HCT116 (cell line): Measurements from ENCODE around the gene PDE6D.

Experiments used
- EGR1 ChIP-seq: IDR thresholded peaks from 2 replicates; pipeline ENCODE4 v1.6.1; 2012; ENCODE audit warnings: low read depth
- JUND ChIP-seq: IDR thresholded peaks from 2 replicates; pipeline ENCODE4 v1.6.1; 2012
- POLR2A ChIP-seq: IDR thresholded peaks from 2 replicates; pipeline ENCODE4 v1.7.0; 2011; ENCODE audit warnings: borderline replicate concordance; ENCODE audit not compliant: insufficient read depth, insufficient read length; ENCODE audit errors: extremely low read depth
- REST ChIP-seq: IDR thresholded peaks from 2 replicates; pipeline ENCODE4 v1.6.1; 2012; ENCODE audit warnings: low read depth
- YY1 ChIP-seq: IDR thresholded peaks from 2 replicates; pipeline ENCODE4 v1.6.1; 2011; ENCODE audit warnings: low read length, low read depth, moderate library complexity, mild to moderate bottlenecking; ENCODE audit not compliant: insufficient replicate concordance; ENCODE audit errors: extremely low read depth
- TF ChIP-seq, protein P1 (sequence below), 3 experiments: fragments of 200-600 bp in 1 of 3; sonication (generic) in 1 of 3; IDR thresholded peaks in 2 of 3; conservative IDR thresholded peaks in 1 of 3; 2 replicates each; pipeline ENCODE4 v1.5.1; 2012 to 2017; ENCODE audit warnings: low read depth in 2 of 3, low read length in 2 of 3, antibody characterized with exemption in 1 of 3, borderline replicate concordance in 1 of 3, control low read depth in 1 of 3, mild to moderate bottlenecking in 1 of 3, mixed read lengths in 1 of 3, mixed run types in 1 of 3, moderate library complexity in 1 of 3; ENCODE audit not compliant: insufficient read depth in 1 of 3

- TF ChIP-seq JUND (no peak), EGR1 (no peak), POLR2A (peak; percentile 99), YY1 (peak; percentile 35), REST (no peak)
- TF ChIP-seq, protein P1, sequence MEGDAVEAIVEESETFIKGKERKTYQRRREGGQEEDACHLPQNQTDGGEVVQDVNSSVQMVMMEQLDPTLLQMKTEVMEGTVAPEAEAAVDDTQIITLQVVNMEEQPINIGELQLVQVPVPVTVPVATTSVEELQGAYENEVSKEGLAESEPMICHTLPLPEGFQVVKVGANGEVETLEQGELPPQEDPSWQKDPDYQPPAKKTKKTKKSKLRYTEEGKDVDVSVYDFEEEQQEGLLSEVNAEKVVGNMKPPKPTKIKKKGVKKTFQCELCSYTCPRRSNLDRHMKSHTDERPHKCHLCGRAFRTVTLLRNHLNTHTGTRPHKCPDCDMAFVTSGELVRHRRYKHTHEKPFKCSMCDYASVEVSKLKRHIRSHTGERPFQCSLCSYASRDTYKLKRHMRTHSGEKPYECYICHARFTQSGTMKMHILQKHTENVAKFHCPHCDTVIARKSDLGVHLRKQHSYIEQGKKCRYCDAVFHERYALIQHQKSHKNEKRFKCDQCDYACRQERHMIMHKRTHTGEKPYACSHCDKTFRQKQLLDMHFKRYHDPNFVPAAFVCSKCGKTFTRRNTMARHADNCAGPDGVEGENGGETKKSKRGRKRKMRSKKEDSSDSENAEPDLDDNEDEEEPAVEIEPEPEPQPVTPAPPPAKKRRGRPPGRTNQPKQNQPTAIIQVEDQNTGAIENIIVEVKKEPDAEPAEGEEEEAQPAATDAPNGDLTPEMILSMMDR (IDR thresholded peaks at IDR 0.05 in 2 of 3, conservative IDR thresholded peaks at IDR 0.05 in 1 of 3; ENCODE audit: borderline replicate concordance in 1 of 3, insufficient read depth in 1 of 3, low read depth in 2 of 3, low read length in 2 of 3) = no peak
Measured at GRCh38 chr2:231707927-231708772, 72.9 kb downstream of the PDE6D start, which contains the start of gene PTMA.
